Activated CD8-positive, alpha-beta memory T cell treated with anti-CD3 and anti-CD28 coated beads for 36 hours (primary cell): ENCODE measurements around the gene DNHD1. TPM values are rescaled to one million over a fixed set of nuclear protein-coding genes. Genes with fewer than 3 reads are reported as not detected.

ENCODE experiments used
- CTCF ChIA-PET: fragments of 350-600 bp; sonication (Branson Sonifier 250); formaldehyde crosslinking; loops from one replicate; lab custom pipeline; 2021; ENCODE audit warnings: antibody characterized with exemption; lab: Charles Lee
- POLR2A ChIA-PET: fragments of 350-600 bp; sonication (Branson Sonifier 250); formaldehyde crosslinking; loops from one replicate; lab custom pipeline; 2021; ENCODE audit warnings: antibody characterized with exemption; lab: Charles Lee
- total RNA-seq, 2 experiments: library from RNA; stranded (reverse); gene quantifications; one replicate each; pipeline ENCODE4 v1.2.3, GENCODE V29; 2021

The DNHD1 gene
- total RNA-seq, 2 experiments from 2014 or later, result 11.3 to 12.2 TPM

GRCh38 chr11:6475936-6476335 is 21.1 kb upstream of the DNHD1 start:
- CTCF ChIA-PET, result no interaction called here

GRCh38 chr11:6476571-6476970 is 20.5 kb upstream of the DNHD1 start:
- ChIA-PET CTCF (no interaction called here), POLR2A (no interaction called here)

More at GRCh38 chr11:6475936-6476335, 21.1 kb upstream of the DNHD1 start:
- POLR2A ChIA-PET, result no interaction called here

GRCh38 chr11:6480299-6480914 is 16.7 kb upstream of the DNHD1 start:
- ChIA-PET CTCF (no interaction called here), POLR2A (no interaction called here)

GRCh38 chr11:6481012-6481923 is 15.8 kb upstream of the DNHD1 start, which contains the start of the genes ARFIP2 and TIMM10B:
TSS of gene ARFIP2 (minus strand) at chr11:6481331. CDS start at chr11:6480421, 910 bp downstream.
TSS of gene TIMM10B (plus strand) at chr11:6481501. CDS start at chr11:6481517, 16 bp downstream.
- POLR2A ChIA-PET, result interaction anchor here (0.9 to 1.8 kb wide), 8 partner anchors 7 to 138 kb away, joined by 3 to 10 read pairs (median 6); partner anchors contain the start of genes APBB1, ILK, RRP8 and SMPD1
- CTCF ChIA-PET, result interaction anchor here (1.0 to 1.7 kb wide), 4 partner anchors 19 to 102 kb away, joined by 3 to 5 read pairs (median 3); no protein-coding TSS in a partner anchor

- ChIA-PET CTCF (interaction anchor here (1.0 to 1.7 kb wide), 5 partner anchors 15 to 103 kb away, joined by 3 to 5 read pairs (median 3); partner anchors contain the start of gene DNHD1), POLR2A (interaction anchor here (0.7 to 1.8 kb wide), 8 partner anchors 8 to 192 kb away, joined by 3 to 10 read pairs (median 4); partner anchors contain the start of genes APBB1, SMPD1, TPP1 and TRIM3)
These were observed 15.2 kb upstream of the DNHD1 start for GRCh38 chr11:6481924-6482275.

- ChIA-PET CTCF (interaction anchor here (1.0 to 1.7 kb wide), 5 partner anchors 15 to 103 kb away, joined by 3 to 5 read pairs (median 3); partner anchors contain the start of gene DNHD1), POLR2A (interaction anchor here (0.7 to 1.8 kb wide), 6 partner anchors 9 to 192 kb away, joined by 3 to 10 read pairs (median 4); partner anchors contain the start of genes APBB1, TPP1 and TRIM3)
These were observed 14.6 kb upstream of the DNHD1 start for GRCh38 chr11:6482441-6482840.

- POLR2A ChIA-PET, result interaction anchor here (1.0 kb wide), 1 partner anchor 81 kb away, joined by 4 read pairs; no protein-coding TSS in a partner anchor
- CTCF ChIA-PET, result interaction anchor here (1.1 to 1.6 kb wide), 2 partner anchors 14 to 17 kb away, joined by 3 read pairs; partner anchors contain the start of gene DNHD1
These were observed 14.1 kb upstream of the DNHD1 start for GRCh38 chr11:6483015-6483414.

- ChIA-PET CTCF (no interaction called here), POLR2A (no interaction called here)
These were observed 11.4 kb upstream of the DNHD1 start for GRCh38 chr11:6485661-6486060.

GRCh38 chr11:6486256-6486655 is 10.8 kb upstream of the DNHD1 start:
- CTCF ChIA-PET, result no interaction called here
- POLR2A ChIA-PET, result interaction anchor here (0.6 kb wide), 1 partner anchor 12 kb away, joined by 3 read pairs; no protein-coding TSS in a partner anchor

- CTCF ChIA-PET, result no interaction called here
- POLR2A ChIA-PET, result interaction anchor here (0.6 kb wide), 1 partner anchor 13 kb away, joined by 3 read pairs; no protein-coding TSS in a partner anchor
These were observed 10.1 kb upstream of the DNHD1 start for GRCh38 chr11:6486938-6487337.

- CTCF ChIA-PET, result interaction anchor here (1.5 kb wide), 1 partner anchor 18 kb away, joined by 3 read pairs; no protein-coding TSS in a partner anchor
- POLR2A ChIA-PET, result no interaction called here
These were observed 8.7 kb upstream of the DNHD1 start for GRCh38 chr11:6488342-6488741.

- ChIA-PET CTCF (interaction anchor here (0.8 to 1.5 kb wide), 2 partner anchors 17 to 45 kb away, joined by 3 read pairs; no protein-coding TSS in a partner anchor), POLR2A (no interaction called here)
These were observed 8.3 kb upstream of the DNHD1 start for GRCh38 chr11:6488821-6489220.

- CTCF ChIA-PET, result interaction anchor here (0.8 to 1.5 kb wide), 2 partner anchors 17 to 46 kb away, joined by 3 read pairs; no protein-coding TSS in a partner anchor
- POLR2A ChIA-PET, result interaction anchor here (0.6 kb wide), 1 partner anchor 10 kb away, joined by 3 read pairs; no protein-coding TSS in a partner anchor
These were observed 7.8 kb upstream of the DNHD1 start for GRCh38 chr11:6489306-6489705.

- ChIA-PET CTCF (interaction anchor here (1.5 kb wide), 1 partner anchor 119 kb away, joined by 6 read pairs; no protein-coding TSS in a partner anchor), POLR2A (interaction anchor here (0.7 kb wide), 1 partner anchor 62 kb away, joined by 3 read pairs; no protein-coding TSS in a partner anchor)
These were observed 1.0 kb downstream of the DNHD1 start for GRCh38 chr11:6498121-6498520.

- POLR2A ChIA-PET, result no interaction called here
- CTCF ChIA-PET, result interaction anchor here (1.5 kb wide), 1 partner anchor 119 kb away, joined by 6 read pairs; no protein-coding TSS in a partner anchor
These were observed 1.5 kb downstream of the DNHD1 start for GRCh38 chr11:6498544-6498943.

GRCh38 chr11:6502382-6502781 is 5.3 kb downstream of the DNHD1 start:
- POLR2A ChIA-PET, result no interaction called here
- CTCF ChIA-PET, result no interaction called here

GRCh38 chr11:6504166-6504565 is 7.1 kb downstream of the DNHD1 start:
- ChIA-PET CTCF (interaction anchor here (1.2 kb wide), 2 partner anchors 125 to 251 kb away, joined by 4 read pairs; no protein-coding TSS in a partner anchor), POLR2A (no interaction called here)

- ChIA-PET CTCF (interaction anchor here (0.7 to 1.9 kb wide), 6 partner anchors 17 to 127 kb away, joined by 3 to 6 read pairs (median 4); no protein-coding TSS in a partner anchor), POLR2A (no interaction called here)
These were observed 8.6 kb downstream of the DNHD1 start for GRCh38 chr11:6505577-6506240.
